Urothelium cell line (cell line): Measurements from ENCODE around the gene TAS2R30.
"Not testable (repeated sequence)": the region's sequence is repeated elsewhere in the genome, so short reads cannot be mapped to it uniquely, and the experiment has no call there.

ENCODE experiments used
- DNase-seq: peaks from one replicate; pipeline ENCODE4 v3.0.0; 2011; ENCODE audit warnings: low spot score, mixed read lengths
- FAIRE-seq: peaks from 2 replicates; lab custom pipeline; 2011; peaks lifted over from hg19 to GRCh38; lab: Jason Lieb, UNC

The TAS2R30 gene

DNA sequence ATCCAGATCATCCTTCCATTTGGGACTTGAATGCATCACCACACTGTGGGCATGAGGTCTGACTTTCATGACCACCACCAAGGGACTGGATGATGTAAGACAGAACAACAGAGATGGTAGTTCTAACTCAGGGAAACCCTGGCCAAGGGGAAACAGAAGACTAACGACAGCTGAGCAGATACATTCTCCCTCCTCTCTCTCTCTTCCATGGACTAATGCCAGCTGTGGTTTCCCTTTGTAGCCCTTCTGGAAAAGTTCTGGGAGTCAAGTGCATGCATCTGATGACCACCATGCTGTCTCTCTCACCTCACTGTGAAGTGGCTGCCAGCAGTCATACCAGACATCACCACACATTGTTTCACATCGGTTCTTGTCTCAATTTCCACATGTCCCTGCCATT is 3.4 kb downstream of the TAS2R30 start:
- DNase-seq (no peak), FAIRE-seq (peak; percentile 79)

DNA sequence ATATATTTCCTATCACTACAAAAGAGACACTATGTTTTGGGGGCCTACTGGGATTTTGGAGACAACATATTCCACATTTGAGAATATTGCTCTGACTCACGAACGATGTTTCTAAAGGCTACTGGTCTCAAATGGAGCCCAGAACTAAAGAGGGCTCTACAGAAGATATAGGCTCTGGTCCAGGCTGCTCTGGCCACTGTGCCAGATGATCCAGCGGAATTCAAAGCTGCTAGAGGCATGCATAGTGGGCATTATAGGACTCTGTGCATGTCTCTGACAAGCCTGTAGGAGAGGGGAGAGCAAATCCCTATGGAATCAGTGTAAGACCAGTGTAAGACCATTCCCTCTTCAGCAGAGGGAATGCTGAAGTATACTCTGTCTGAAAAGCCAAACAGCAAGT is 4.1 kb downstream of the TAS2R30 start:
- DNase-seq (no peak), FAIRE-seq (peak; percentile 13)

DNA sequence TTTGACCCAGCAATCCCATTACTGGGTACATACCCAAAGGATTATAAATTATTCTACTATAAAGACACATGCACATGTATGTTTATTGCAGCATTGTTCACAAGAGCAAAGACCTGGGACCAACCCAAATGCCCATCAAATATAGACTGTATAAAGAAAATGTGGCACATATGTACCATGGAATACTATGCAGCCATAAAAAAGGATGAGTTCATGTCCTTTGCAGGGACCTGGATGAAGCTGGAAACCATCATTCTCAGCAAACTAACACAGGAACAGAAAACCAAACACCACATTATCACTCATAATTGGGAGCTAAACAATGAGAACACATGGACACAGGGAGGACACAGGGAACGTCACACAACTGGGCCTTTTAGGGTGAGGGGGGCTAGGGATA is 20.3 kb downstream of the TAS2R30 start:
- not testable (repeated sequence) for DNase-seq, FAIRE-seq

DNA sequence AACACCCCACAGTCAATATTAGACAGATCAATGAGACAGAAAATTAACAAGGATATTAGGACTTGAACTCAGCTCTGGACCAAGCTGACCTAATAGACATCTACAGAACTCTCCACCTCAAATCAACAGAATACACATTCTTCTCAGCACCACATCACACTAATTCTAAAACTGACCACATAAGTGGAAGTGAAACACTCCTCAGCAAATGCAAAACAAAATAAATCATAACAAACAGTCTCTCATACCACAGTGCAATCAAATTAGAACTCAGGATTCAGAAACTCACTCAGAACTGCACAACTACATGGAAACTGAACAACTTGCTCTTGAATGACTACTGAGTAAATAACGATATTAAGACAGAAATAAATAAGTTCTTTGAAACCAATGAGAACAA is 23.2 kb downstream of the TAS2R30 start:
- FAIRE-seq, DNase-seq: not testable (repeated sequence)

DNA sequence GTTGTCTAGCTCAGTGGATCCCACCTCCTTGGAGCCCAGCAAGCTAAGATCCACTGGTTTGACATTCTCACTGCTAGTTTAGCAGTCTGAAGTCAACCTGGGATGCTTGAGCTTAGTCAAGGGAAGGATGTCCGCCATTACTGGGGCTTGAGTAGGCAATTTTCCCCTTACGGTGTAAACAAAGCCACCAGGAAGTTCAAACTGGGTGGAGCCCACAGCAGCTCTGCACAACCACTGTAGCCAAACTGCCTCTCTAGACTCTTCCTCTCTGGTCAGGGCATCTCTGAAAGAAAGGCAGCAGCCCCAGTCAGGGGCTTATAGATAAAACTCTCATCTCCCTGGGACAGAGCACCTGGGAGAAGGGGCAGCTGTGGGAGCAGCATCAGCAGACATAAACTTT is 25.6 kb downstream of the TAS2R30 start:
- FAIRE-seq (no peak), DNase-seq (no peak)

DNA sequence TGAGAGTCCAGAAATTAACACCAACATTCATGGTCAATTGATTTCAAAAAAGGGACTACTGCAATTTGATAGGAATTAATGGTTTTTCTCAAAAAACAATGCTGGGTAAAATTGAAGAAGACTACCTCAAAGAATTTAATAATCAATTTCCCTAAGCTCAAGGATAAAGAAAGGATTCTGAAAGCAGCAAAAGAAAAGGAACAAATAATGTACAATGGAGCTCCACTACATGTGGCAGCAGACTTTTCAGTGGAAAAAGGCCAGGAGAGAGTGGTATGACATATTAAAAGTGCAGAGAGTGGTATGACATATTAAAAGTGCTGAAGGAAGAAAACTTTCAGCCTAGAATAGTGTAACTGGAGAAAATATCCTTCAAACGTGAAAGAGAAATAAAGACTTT is 26.7 kb downstream of the TAS2R30 start:
- no peak for FAIRE-seq
- no peak for DNase-seq

DNA sequence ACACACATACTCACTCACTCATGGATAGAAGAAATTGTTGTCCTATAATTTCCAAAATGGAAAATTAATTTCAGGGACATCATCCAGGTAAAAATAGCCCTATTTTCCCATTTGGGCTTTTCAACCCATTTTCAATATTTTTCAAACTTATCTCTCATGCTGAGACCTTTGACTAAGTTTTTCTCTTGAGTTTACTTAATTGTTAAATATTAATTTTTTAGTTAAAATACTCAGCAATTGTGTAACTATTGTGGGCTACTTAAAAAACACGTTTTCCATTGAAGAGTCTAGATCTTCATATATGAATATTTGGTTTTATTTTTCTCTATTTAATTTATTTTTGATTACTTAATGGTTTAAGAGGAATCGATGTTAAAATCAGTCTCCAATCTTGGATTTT is 28.2 kb downstream of the TAS2R30 start:
- FAIRE-seq: no peak

DNA sequence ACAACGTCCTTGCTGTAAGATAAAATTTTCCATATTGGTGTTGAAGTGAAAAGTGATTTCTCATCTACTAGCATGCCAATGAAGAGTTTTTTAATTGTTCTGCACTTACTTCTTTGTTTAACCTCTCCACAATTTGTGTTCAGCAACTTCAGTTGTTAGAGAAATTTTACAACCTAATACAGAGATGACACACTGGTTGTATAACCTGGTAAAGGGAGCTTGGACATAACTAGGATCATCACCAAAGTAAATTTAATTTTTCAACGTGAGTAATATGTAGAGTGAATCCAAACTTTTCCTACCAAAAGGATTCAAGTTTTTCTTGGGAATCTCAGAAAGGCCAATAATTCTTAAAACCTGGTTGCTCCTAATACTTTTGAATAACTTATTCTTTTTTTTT is 28.9 kb downstream of the TAS2R30 start:
- FAIRE-seq (no peak), DNase-seq (no peak)

More for the DNA sequence above, 28.2 kb downstream of the TAS2R30 start:
- DNase-seq: no peak

DNA sequence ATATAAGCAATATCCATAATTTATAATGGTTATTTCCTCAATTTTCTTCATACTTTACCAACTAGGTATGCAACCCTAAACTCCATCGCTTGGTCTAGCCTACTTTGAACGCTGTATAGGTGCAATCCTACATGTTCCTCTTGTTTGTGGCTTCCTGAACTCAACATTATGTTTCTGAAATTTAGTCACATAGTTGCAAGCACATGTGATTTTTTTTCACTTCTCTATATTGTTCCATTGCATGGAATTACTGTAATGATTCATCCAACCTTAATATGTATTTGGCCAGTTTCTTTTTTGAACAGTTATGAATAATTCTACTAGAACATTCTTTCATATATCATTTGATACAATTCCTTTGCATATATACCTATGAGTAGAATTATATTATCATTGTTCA is 39.5 kb downstream of the TAS2R30 start:
- not testable (repeated sequence) for DNase-seq, FAIRE-seq

DNA sequence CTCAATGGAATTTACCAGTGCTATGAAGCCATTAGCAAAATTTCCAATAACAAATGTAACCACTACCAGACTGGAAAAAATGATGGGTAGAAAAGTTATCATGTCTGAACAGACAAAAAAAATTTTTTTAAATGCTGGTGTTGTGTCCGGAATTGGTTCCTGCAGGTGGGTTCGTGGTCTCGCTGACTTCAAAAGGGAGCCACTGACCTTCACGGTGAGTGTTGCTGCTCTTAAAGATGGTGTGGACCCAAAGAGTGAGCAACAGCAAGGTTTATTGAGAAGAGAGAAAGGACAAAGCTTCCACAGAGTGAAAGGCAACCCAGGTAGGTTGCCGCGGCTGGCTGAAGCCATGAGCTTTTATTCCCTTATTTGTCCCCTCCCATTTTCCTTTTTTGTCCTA is 42.3 kb downstream of the TAS2R30 start, which contains the start of gene TAS2R43:
Gene TAS2R43 (minus strand): TSS at position 186 of the 400 bp plus-strand sequence. CDS start 84 bp downstream, at position 102.
- DNase-seq (no peak), FAIRE-seq (no peak)

DNA sequence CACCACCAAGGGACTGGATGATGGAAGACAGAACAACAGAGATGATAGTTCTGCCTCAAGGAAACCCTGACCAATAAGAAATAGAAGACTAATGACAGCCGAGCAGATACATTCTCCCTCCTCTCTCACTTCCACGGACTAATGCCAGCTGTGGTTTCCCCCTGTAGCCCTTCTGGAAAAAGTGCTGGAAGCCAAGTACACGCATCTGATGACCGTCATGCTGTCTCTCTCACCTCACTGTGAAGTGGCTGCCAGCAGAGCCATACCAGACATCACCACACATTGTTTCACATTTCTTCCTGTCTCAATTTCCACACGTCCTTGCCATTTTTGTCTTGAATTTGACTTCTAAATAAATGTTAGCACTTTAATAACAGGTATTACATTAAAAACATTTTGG is 45.2 kb downstream of the TAS2R30 start:
- FAIRE-seq (no peak), DNase-seq (no peak)

DNA sequence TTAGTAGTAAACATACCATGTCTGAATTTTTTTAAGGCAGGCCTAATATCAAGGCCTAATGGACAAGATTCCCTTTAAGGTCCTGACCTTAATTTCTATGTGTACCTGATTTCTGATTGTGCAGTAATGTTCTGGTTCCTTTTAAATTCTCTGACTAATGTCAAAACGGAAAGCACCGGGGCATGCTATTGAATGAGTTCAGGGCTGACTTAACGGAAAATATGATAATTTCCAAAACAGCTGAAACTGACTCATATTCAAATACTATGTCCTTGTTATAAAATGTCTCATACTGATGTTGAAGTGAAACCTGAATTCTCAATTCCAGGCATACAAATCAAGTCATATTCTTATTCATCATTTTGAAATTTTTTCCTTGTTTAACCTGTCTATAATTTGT is 49.0 kb downstream of the TAS2R30 start:
- DNase-seq: no peak
- FAIRE-seq: no peak
